NCI-H128 (cell line): Measurements from ENCODE around the gene ZNF765.
"Not testable (repeated sequence)": the region's sequence is repeated elsewhere in the genome, so short reads cannot be mapped to it uniquely, and the experiment has no call there.

ENCODE experiments used
- DNase-seq: peaks from one replicate; lab custom pipeline; 2025; ENCODE audit not compliant: unreplicated experiment; lab: John Stamatoyannopoulos, UW

ZNF765 gene

GRCh38 chr19:53475470-53475869 is 80.5 kb downstream of the ZNF765 start:
- DNase-seq, result not testable (repeated sequence)
